ENCODE data around the gene CXCL5. TPM values are rescaled to one million over a fixed set of nuclear protein-coding genes. Genes with fewer than 3 reads are reported as not detected.

CXCL5 gene
- not detected in 2 replicates for total RNA-seq

- no peak for DNase-seq
- H3K36me3 Mint-ChIP-seq (ENCODE audit: low read depth): no peaks in the 10 kb centered on the region
- intact Hi-C loops (cut with micrococcal nuclease): no loop called here
- peaks cover 19% of the 10 kb centered on the region for H3K27me3 Mint-ChIP-seq
- H3K27ac Mint-ChIP-seq: no peak within 1 kb of the TSS
- H3K4me1 Mint-ChIP-seq: no peaks in the 10 kb centered on the region
- peaks cover 2% of the 10 kb centered on the region for H3K9me3 Mint-ChIP-seq
- H3K4me3 Mint-ChIP-seq: no peak within 1 kb of the TSS
Observed at GRCh38 chr4:73998040-73999011, at the start of gene CXCL5. Gene CXCL5 (minus strand): TSS chr4:73998677. CDS start chr4:73998581, 96 bp downstream.

- Mint-ChIP-seq H3K36me3 (ENCODE audit: low read depth) (no peaks in the 10 kb centered on the region), H3K4me3 (no peak overlapping the region), H3K27me3 (peaks cover 1% of the 10 kb centered on the region), H3K27ac (no peak overlapping the region), H3K9me3 (peaks cover 7% of the 10 kb centered on the region), H3K4me1 (no peaks in the 10 kb centered on the region)
- DNase-seq: no peak
- intact Hi-C loops (cut with micrococcal nuclease): no loop called here
Observed at GRCh38 chr4:74047152-74047551, 48.7 kb upstream of the CXCL5 start.

GRCh38 chr4:74045772-74046171, 47.3 kb upstream of the CXCL5 start:
- Mint-ChIP-seq H3K27me3 (peaks cover 10% of the 10 kb centered on the region), H3K36me3 (ENCODE audit: low read depth) (no peaks in the 10 kb centered on the region), H3K4me1 (no peaks in the 10 kb centered on the region), H3K27ac (no peak overlapping the region), H3K4me3 (no peak overlapping the region), H3K9me3 (peaks cover 7% of the 10 kb centered on the region)
- no peak for DNase-seq
- intact Hi-C loops (cut with micrococcal nuclease): no loop called here

DNA sequence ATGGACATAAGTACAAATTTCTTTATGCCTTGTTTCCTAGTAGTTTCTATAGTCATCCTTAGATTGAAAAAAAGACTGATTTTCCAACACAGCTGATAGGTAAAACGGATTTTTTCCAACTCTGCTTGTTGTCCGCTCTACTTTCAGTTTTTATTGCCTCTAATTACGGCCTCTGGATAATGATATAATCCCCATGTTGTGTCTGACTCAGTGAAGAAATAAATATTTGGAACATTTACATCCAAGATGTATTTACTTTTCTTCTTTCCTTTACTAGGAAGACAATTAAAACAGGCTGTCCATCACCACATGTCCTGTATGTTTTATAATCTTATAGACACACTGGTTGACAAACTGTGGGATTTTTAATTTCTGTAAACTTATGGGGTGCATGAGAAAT, 46.8 kb upstream of the CXCL5 start:
- H3K27ac Mint-ChIP-seq: no peak overlapping the region

GRCh38 chr4:74044677-74045076, 46.2 kb upstream of the CXCL5 start:
- H3K36me3 Mint-ChIP-seq (ENCODE audit: low read depth): no peaks in the 10 kb centered on the region
- intact Hi-C loops (cut with micrococcal nuclease): no loop called here
- no peak overlapping the region for H3K27ac Mint-ChIP-seq
- peaks cover 7% of the 10 kb centered on the region for H3K9me3 Mint-ChIP-seq
- H3K27me3 Mint-ChIP-seq: peaks cover 18% of the 10 kb centered on the region
- DNase-seq: no peak
- no peak overlapping the region for H3K4me3 Mint-ChIP-seq
- H3K4me1 Mint-ChIP-seq: no peaks in the 10 kb centered on the region

More for the DNA sequence above, 46.8 kb upstream of the CXCL5 start:
- peaks cover 14% of the 10 kb centered on the region for H3K27me3 Mint-ChIP-seq
- no peaks in the 10 kb centered on the region for H3K4me1 Mint-ChIP-seq
- intact Hi-C loops (cut with micrococcal nuclease): no loop called here
- no peak overlapping the region for H3K4me3 Mint-ChIP-seq
- H3K36me3 Mint-ChIP-seq (ENCODE audit: low read depth): no peaks in the 10 kb centered on the region
- peaks cover 7% of the 10 kb centered on the region for H3K9me3 Mint-ChIP-seq
- DNase-seq: no peak

GRCh38 chr4:74042681-74043080, 44.2 kb upstream of the CXCL5 start:
- H3K27ac Mint-ChIP-seq: no peak overlapping the region
- no peak for DNase-seq
- H3K4me3 Mint-ChIP-seq: no peak overlapping the region
- H3K4me1 Mint-ChIP-seq: peaks cover 5% of the 10 kb centered on the region
- peaks cover under 1% of the 10 kb centered on the region for H3K9me3 Mint-ChIP-seq
- intact Hi-C loops (cut with micrococcal nuclease): no loop called here
- no peaks in the 10 kb centered on the region for H3K36me3 Mint-ChIP-seq (ENCODE audit: low read depth)
- H3K27me3 Mint-ChIP-seq: peaks cover 32% of the 10 kb centered on the region

GRCh38 chr4:74041418-74041817, 42.9 kb upstream of the CXCL5 start:
- H3K4me1 Mint-ChIP-seq: peaks cover 5% of the 10 kb centered on the region
- H3K4me3 Mint-ChIP-seq: no peak overlapping the region
- intact Hi-C loops (cut with micrococcal nuclease): no loop called here
- no peaks in the 10 kb centered on the region for H3K36me3 Mint-ChIP-seq (ENCODE audit: low read depth)
- no peak overlapping the region for H3K27ac Mint-ChIP-seq
- H3K9me3 Mint-ChIP-seq: no peaks in the 10 kb centered on the region
- H3K27me3 Mint-ChIP-seq: peaks cover 39% of the 10 kb centered on the region
- no peak for DNase-seq

DNA sequence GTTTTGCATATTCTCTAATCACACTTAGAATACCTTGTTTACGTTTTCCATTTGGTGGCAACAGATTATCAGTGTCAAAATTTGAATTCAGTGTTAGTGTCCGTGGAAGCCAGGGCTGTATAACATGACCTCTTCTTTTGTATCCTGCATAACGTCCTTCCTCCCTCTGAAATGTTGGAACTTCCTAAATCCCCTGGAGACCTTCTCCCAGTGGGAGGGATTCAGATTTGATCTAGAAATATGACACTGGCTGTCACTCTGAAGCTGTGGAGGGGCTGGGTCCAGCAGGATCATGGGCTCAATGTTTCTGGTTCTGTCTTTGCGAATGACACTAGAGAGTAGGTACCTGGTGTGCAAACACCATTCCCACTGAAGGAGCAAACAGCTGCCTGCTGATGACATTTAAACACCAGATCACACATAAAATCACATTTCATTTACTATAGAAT, 40.9 kb upstream of the CXCL5 start:
- Mint-ChIP-seq H3K4me1 (peaks cover 5% of the 10 kb centered on the region), H3K36me3 (ENCODE audit: low read depth) (no peaks in the 10 kb centered on the region), H3K4me3 (peak overlapping the region; percentile 64), H3K27ac (no peak overlapping the region), H3K9me3 (no peaks in the 10 kb centered on the region), H3K27me3 (peaks cover 47% of the 10 kb centered on the region)
- DNase-seq: no peak
- intact Hi-C loops (cut with micrococcal nuclease): no loop called here

DNA sequence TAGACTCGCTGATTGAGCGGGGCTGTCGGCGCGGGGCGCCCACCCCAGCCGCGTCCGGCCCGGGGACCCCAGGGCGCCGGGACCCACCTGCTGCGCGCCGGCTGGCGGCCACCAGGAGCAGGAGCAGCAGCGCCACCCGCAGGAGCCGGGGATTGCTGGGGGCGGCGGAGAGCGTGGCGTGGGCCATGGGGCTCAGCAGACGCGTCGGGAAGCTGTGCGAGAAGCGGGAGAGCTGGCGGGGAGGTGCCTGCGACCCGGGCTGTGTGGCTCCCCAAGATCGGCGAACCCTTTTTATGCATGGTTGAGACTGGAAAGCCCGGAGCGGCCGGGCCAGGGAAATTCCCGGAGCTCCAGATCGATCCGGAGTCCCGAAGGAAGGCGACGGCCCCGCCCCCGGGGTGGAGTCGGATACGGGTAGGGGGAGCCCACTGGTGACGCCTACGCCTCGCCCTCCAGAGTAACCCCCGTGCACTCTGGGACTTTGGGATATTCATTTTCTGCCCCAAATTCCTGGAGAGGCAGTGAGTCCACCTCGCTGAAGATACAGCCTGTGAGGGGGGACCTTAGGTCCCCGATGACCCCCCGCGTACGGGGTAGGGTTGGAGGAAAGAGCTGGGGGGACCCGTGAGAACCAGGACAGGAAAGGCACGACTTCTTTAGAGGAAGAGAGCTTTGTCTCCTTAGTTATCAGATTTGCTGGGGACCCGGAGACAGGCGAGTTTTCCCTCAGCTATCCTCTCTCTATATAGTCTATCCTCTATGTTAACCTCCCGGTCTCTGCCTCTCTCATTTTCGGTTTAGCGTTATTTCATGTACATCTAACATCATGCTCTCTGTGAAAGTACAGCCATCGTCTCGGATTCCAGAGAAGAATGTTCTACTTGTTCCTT, 40.2 kb upstream of the CXCL5 start, which contains the start of gene CXCL3:
Gene CXCL3, minus strand, starts transcription at position 265 of the 890 bp plus-strand sequence. Its CDS starts 78 bp downstream, at position 187.
- DNase-seq: peak; percentile 69
- intact Hi-C loops (cut with micrococcal nuclease): no loop called here
- no peaks in the 10 kb centered on the region for H3K36me3 Mint-ChIP-seq (ENCODE audit: low read depth)
- H3K4me1 Mint-ChIP-seq: peaks cover 5% of the 10 kb centered on the region
- peak within 1 kb of the TSS; percentile 77 for H3K4me3 Mint-ChIP-seq
- no peak within 1 kb of the TSS for H3K27ac Mint-ChIP-seq
- H3K27me3 Mint-ChIP-seq: peaks cover 47% of the 10 kb centered on the region
- H3K9me3 Mint-ChIP-seq: no peaks in the 10 kb centered on the region

- Mint-ChIP-seq H3K4me1 (peaks cover 5% of the 10 kb centered on the region), H3K36me3 (ENCODE audit: low read depth) (no peaks in the 10 kb centered on the region), H3K27ac (no peak overlapping the region), H3K27me3 (peaks cover 47% of the 10 kb centered on the region), H3K9me3 (no peaks in the 10 kb centered on the region), H3K4me3 (peak overlapping the region; percentile 77)
- no peak for DNase-seq
- intact Hi-C loops (cut with micrococcal nuclease): no loop called here
Observed at GRCh38 chr4:74038086-74038424, 39.6 kb upstream of the CXCL5 start.

GRCh38 chr4:74037076-74037955, 38.8 kb upstream of the CXCL5 start:
- no peak overlapping the region for H3K27ac Mint-ChIP-seq
- H3K36me3 Mint-ChIP-seq (ENCODE audit: low read depth): no peaks in the 10 kb centered on the region
- peaks cover 5% of the 10 kb centered on the region for H3K4me1 Mint-ChIP-seq
- intact Hi-C loops (cut with micrococcal nuclease): no loop called here
- DNase-seq: no peak
- H3K9me3 Mint-ChIP-seq: no peaks in the 10 kb centered on the region
- peaks cover 52% of the 10 kb centered on the region for H3K27me3 Mint-ChIP-seq
- H3K4me3 Mint-ChIP-seq: peak overlapping the region; percentile 77

GRCh38 chr4:74033739-74034138, 35.3 kb upstream of the CXCL5 start:
- intact Hi-C loops (cut with micrococcal nuclease): no loop called here
- Mint-ChIP-seq H3K27ac (no peak overlapping the region), H3K4me1 (peaks cover 3% of the 10 kb centered on the region), H3K36me3 (ENCODE audit: low read depth) (no peaks in the 10 kb centered on the region), H3K27me3 (peaks cover 27% of the 10 kb centered on the region), H3K4me3 (no peak overlapping the region), H3K9me3 (no peaks in the 10 kb centered on the region)
- DNase-seq: no peak

DNA sequence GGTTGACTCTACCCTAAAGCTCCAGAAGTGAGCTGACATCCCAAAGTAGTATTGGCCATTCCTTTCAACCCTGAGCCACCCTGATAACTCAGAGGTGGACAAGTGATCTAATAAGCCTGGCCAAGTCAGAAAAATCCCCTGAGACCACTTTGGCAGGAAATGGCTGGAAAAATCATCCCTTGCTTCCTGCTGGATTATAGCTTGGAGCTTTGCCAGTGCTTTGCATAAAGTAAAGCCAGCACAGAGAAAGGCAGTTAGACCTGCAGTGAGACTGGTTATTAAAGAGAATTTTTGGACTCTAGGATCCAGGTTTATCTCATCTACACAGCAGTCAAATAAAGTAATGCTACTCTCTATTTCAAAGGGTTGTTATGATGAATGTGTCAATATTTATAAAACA, 33.6 kb upstream of the CXCL5 start:
- intact Hi-C loops (cut with micrococcal nuclease): no loop called here

More for the DNA sequence above, 33.6 kb upstream of the CXCL5 start:
- H3K4me3 Mint-ChIP-seq: no peak overlapping the region
- no peaks in the 10 kb centered on the region for H3K9me3 Mint-ChIP-seq
- no peak overlapping the region for H3K27ac Mint-ChIP-seq
- no peaks in the 10 kb centered on the region for H3K36me3 Mint-ChIP-seq (ENCODE audit: low read depth)
- peaks cover 17% of the 10 kb centered on the region for H3K27me3 Mint-ChIP-seq
- H3K4me1 Mint-ChIP-seq: no peaks in the 10 kb centered on the region
- no peak for DNase-seq
